Subcutaneous adipose tissue (tissue), 4 donors: ENCODE data around the gene GMIP. TPM values are rescaled to one million over a fixed set of nuclear protein-coding genes. Genes with fewer than 3 reads are reported as not detected.

ENCODE experiments used
- total RNA-seq, 4 donors: library from RNA; depleted of rRNA; stranded (reverse); fragments of >200 nt; gene quantifications; one replicate each; pipeline ENCODE4 v1.1.0, GENCODE V29; 2016
- TF ChIP-seq, protein P1 (sequence below): fragments of 450-650 bp; IDR thresholded peaks from one replicate; pipeline ENCODE4 v1.5.1; 2016; ENCODE audit warnings: low read depth, mild to moderate bottlenecking, control low read depth, antibody characterized with exemption, moderate library complexity

Gene GMIP
- total RNA-seq, 4 donors from 2014 or later, result 5.2 to 18.9 (median 16.5) TPM

DNA sequence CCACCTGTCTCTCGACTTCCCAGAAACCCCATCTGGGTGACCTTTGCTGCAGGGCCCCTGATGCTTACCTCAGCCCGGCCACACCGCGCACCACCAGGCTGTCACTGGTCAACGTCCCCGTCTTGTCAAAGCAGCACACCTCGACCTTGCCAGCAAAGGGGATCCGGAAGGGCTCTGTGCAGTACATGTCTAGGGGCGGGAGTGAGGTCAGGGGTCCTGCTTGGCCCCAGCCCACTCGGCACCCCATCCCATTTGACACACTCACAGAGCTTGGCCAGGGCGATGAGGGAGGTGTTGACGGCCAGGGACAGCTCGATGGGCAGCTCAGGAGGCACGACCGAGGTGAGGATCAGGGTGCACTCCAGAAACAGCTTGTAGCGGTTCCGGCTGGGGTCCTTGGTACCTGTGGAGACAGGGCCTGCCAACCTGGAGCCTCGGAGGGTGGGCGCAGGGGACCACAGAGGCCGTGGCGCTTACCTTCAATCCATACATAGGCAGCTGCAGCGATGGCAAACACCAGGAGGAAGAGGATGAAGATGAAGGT lies 11.7 kb upstream of the GMIP start:
- TF ChIP-seq, protein P1, sequence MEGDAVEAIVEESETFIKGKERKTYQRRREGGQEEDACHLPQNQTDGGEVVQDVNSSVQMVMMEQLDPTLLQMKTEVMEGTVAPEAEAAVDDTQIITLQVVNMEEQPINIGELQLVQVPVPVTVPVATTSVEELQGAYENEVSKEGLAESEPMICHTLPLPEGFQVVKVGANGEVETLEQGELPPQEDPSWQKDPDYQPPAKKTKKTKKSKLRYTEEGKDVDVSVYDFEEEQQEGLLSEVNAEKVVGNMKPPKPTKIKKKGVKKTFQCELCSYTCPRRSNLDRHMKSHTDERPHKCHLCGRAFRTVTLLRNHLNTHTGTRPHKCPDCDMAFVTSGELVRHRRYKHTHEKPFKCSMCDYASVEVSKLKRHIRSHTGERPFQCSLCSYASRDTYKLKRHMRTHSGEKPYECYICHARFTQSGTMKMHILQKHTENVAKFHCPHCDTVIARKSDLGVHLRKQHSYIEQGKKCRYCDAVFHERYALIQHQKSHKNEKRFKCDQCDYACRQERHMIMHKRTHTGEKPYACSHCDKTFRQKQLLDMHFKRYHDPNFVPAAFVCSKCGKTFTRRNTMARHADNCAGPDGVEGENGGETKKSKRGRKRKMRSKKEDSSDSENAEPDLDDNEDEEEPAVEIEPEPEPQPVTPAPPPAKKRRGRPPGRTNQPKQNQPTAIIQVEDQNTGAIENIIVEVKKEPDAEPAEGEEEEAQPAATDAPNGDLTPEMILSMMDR, result no peak

DNA sequence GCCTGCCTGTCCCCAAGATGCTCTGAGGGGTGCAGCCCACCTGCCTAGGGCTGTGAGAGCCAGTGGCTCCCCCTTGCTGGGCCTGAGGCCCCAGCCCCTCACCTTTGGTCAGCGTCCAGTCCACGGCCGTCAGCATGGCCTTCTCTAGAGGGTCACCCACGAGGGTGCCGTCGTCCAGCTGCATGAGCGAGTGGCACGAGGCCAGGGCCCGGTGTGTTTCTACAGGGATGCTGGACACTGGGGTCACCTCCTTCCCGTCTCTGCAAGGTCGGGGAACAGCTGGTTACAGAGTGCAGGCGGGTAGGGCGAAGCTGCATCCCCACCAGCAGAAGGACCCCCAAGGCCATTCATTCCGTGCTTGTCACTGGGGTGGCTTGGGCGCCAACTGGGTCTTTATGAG lies 11.0 kb upstream of the GMIP start:
- TF ChIP-seq, protein P1, result no peak

DNA sequence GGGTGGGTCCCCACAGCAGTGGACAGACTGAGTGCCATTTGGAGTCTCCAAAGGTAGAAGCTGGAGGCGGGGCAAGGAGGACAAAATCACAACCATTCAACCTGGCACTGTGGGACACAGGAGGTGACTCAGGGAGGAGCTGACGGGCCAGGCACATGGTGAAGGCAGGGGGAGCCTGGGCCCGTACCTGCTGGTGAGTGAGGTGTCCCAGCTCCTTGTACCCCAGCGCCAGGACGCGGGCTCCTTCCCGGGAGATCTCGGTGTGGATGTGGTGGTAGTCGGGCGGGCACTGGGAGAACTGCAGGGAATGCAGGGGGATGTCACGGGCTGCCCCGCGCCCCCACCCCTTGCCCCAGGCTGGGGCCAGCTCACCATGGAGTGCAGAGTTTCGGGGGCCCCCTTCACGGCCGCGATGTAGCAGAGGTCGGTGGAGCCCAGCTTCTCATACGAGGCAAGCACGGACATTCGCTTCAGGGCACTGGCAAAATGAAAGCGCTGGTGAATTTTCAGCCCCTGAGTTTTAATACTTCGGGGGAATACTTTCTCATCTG lies 10.2 kb upstream of the GMIP start:
- TF ChIP-seq, protein P1, result no peak

DNA sequence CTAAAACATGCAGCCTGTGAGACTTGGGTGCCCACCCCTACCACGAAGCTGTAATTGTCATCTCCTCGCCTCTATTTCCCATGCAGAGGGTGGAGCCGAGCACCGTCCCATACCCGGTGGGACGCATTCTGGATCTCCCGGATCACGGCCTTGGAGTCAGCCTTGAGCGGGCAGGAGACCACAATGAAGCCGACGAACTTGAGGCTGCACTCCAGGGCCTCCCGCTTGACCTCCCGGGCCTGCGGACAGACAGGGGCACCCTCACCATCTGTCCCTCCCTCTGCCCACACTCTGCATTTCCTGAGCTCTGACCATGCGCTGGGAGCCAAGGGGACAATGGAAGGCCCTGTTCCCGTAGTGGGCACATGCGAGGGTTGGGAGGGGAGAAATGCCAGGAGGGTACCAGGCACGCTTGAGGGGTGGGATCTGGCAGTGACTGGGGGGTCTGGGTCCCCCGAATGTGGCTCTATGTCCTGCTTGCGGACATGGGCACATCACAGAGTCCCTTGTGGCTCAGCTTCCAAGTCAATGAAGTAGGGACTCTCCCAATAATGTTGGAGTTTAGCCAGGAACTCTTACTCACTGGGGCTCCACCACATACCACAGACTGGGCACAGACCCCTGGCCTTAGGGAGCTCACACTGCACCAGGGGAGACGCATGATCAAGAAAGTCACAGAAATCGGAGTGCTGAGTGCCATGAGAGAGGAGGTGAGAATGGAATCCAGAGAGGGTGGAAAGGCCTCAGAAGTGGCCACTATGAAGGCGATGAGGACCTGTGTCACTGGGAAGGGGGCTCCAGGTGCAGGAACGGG lies 9.2 kb upstream of the GMIP start:
- TF ChIP-seq, protein P1, result no peak

DNA sequence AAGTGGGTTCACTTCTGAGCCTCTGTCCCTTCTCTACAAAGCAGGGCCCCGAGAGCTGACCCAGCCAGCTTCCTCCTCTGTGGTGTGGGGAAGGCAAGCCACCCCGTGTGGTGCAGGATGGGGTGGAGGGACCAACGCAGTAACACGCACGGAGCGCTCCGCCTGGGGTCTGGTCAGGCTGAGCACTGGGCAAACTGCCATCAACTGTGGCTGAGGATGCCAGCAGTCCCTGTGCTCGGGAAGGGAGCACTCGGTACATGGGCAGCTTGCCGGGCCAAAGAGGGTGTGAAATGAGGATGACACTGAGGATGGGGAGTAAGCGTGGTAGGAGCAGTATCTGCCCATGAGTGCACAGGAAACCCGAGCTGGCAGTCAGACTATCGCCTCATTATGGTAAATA lies 7.6 kb upstream of the GMIP start:
- TF ChIP-seq, protein P1, result no peak

DNA sequence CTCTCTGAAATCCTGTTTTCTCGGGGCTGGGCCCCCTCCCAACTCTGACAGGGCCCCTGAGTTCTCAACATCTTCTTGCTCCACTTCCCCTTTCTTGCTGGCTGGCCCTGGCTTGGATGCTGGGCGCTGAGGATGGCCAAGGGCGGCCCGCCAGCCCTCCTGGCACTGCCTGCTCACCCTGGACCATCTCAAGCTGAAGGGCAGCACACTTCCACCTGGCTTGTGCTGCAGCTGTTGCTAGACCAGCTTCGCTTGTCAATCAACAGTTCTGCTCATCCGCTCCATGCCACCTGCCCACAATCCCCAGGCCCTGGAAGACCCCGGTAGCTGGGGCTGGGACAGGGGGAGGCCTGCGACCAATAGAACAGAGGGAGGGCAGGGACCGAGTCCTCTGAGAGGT lies 6.9 kb upstream of the GMIP start:
- TF ChIP-seq, protein P1, result no peak

DNA sequence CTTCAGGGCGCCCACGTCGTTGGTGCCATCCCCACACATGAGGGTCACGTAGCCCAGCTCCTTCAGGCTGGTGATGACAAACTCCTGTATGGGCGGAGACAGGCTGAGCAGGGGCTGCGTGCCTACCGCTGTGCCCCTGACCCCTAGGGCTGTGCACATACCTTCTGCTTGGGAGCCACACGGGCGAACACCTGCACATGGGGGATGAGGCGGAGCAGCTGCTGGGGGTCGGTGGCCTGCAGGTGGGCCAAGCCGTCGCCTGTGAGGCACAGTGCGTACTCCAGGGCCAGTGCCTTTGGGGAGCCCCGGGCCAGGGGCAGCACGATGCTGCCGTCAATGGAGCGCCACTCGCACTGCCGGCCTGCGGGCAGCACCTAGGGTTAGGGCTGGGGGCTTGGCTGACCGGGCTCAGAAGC lies 6.1 kb upstream of the GMIP start:
- TF ChIP-seq, protein P1, result no peak
